Activated CD8-positive, alpha-beta memory T cell treated with anti-CD3 and anti-CD28 coated beads, Interleukin-2, amount 10 ng/mL, durations not matched to agents 7 days and 5 days (primary cell): ENCODE measurements around the gene PPCDC. TPM values are rescaled to one million over a fixed set of nuclear protein-coding genes. Genes with fewer than 3 reads are reported as not detected.
A peak's percentile ranks its signal among the peaks of the same experiment; 100 is the strongest.

Experiments used
- ATAC-seq: fragments of 150-1000 bp; cut with Tn5 transposase; one replicate; pipeline ENCODE4 v1.10.0; 2021; ENCODE audit warnings: moderate library complexity
- CTCF ChIA-PET: fragments of 350-600 bp; sonication (Branson Sonifier 250); formaldehyde crosslinking; loops from one replicate; lab custom pipeline; 2021; ENCODE audit warnings: antibody characterized with exemption; lab: Charles Lee
- DNase-seq: peaks from one replicate; pipeline ENCODE4 v3.0.0-alpha.2; 2020
- H3K27ac Mint-ChIP-seq: one replicate; pipeline ENCODE4 v1.8.0; 2021; ENCODE audit warnings: mild to moderate bottlenecking, mixed read lengths
- H3K27me3 Mint-ChIP-seq: one replicate; pipeline ENCODE4 v1.8.0; 2021; ENCODE audit warnings: mixed read lengths
- H3K36me3 Mint-ChIP-seq: one replicate; pipeline ENCODE4 v1.8.0; 2021; ENCODE audit warnings: mild to moderate bottlenecking, mixed read lengths
- H3K4me1 Mint-ChIP-seq: one replicate; pipeline ENCODE4 v1.8.0; 2021; ENCODE audit warnings: mixed read lengths
- H3K4me3 Mint-ChIP-seq: one replicate; pipeline ENCODE4 v1.8.0; 2021; ENCODE audit warnings: mild to moderate bottlenecking, moderate library complexity, mixed read lengths
- H3K9me3 Mint-ChIP-seq: one replicate; pipeline ENCODE4 v1.8.0; 2022; ENCODE audit warnings: low read depth, mixed read lengths
- total RNA-seq, 2 experiments: library from RNA; stranded (reverse); gene quantifications; one replicate each; pipeline ENCODE4 v1.2.3, GENCODE V29; 2021

The PPCDC gene
- total RNA-seq, 2 experiments from 2014 or later = 36.3 to 36.7 TPM

- H3K4me3 Mint-ChIP-seq = no peak overlapping the region
- H3K4me1 Mint-ChIP-seq = peaks cover 58% of the 10 kb centered on the region
- H3K36me3 Mint-ChIP-seq = peaks cover 13% of the 10 kb centered on the region
- ATAC-seq (no peak), DNase-seq (no peak)
- H3K27ac Mint-ChIP-seq = no peak overlapping the region
- CTCF ChIA-PET = interaction anchor here (0.9 to 1.6 kb wide), 3 partner anchors 8 to 1059 kb away, joined by 3 to 9 read pairs (median 7); partner anchors contain the start of gene C15orf39
- no peaks in the 10 kb centered on the region for H3K9me3 Mint-ChIP-seq
- H3K27me3 Mint-ChIP-seq = no peaks in the 10 kb centered on the region
Measured at GRCh38 chr15:75034615-75035014, 11.2 kb downstream of the PPCDC start.

- DNase-seq = no peak
- no peaks in the 10 kb centered on the region for H3K9me3 Mint-ChIP-seq
- H3K4me3 Mint-ChIP-seq = no peak overlapping the region
- H3K36me3 Mint-ChIP-seq = peaks cover 19% of the 10 kb centered on the region
- peak overlapping the region; percentile 29 for H3K27ac Mint-ChIP-seq
- no peaks in the 10 kb centered on the region for H3K27me3 Mint-ChIP-seq
- CTCF ChIA-PET = interaction anchor here (1.9 to 3.6 kb wide), 3 partner anchors 11 to 1064 kb away, joined by 4 to 29 read pairs (median 5); partner anchors contain the start of gene C15orf39
- H3K4me1 Mint-ChIP-seq = peaks cover 65% of the 10 kb centered on the region
- no peak for ATAC-seq
Measured at GRCh38 chr15:75036212-75036616, 12.8 kb downstream of the PPCDC start.

GRCh38 chr15:75037685-75038084 lies 14.3 kb downstream of the PPCDC start:
- peaks cover 60% of the 10 kb centered on the region for H3K4me1 Mint-ChIP-seq
- peak overlapping the region; percentile 11 for H3K4me3 Mint-ChIP-seq
- CTCF ChIA-PET = interaction anchor here (1.0 to 3.6 kb wide), 8 partner anchors 9 to 1045 kb away, joined by 3 to 29 read pairs (median 4); partner anchors contain the start of genes C15orf39 and STOML1
- no peaks in the 10 kb centered on the region for H3K27me3 Mint-ChIP-seq
- H3K36me3 Mint-ChIP-seq = peaks cover 25% of the 10 kb centered on the region
- H3K27ac Mint-ChIP-seq = peak overlapping the region; percentile 71
- DNase-seq (peak; percentile 69), ATAC-seq (peak; percentile 70)
- H3K9me3 Mint-ChIP-seq = no peaks in the 10 kb centered on the region

- peaks cover 25% of the 10 kb centered on the region for H3K36me3 Mint-ChIP-seq
- CTCF ChIA-PET = interaction anchor here (1.0 to 3.6 kb wide), 7 partner anchors 9 to 1046 kb away, joined by 3 to 29 read pairs (median 3); partner anchors contain the start of genes C15orf39 and STOML1
- no peaks in the 10 kb centered on the region for H3K27me3 Mint-ChIP-seq
- H3K27ac Mint-ChIP-seq = peak overlapping the region; percentile 71
- DNase-seq = no peak
- H3K4me3 Mint-ChIP-seq = no peak overlapping the region
- peaks cover 65% of the 10 kb centered on the region for H3K4me1 Mint-ChIP-seq
- ATAC-seq = no peak
- H3K9me3 Mint-ChIP-seq = no peaks in the 10 kb centered on the region
Measured at GRCh38 chr15:75038231-75038630, 14.8 kb downstream of the PPCDC start.

GRCh38 chr15:75042730-75043508 lies 19.5 kb downstream of the PPCDC start:
- Mint-ChIP-seq H3K9me3 (no peaks in the 10 kb centered on the region), H3K4me1 (peaks cover 83% of the 10 kb centered on the region), H3K27ac (peak overlapping the region; percentile 92), H3K27me3 (no peaks in the 10 kb centered on the region), H3K4me3 (peak overlapping the region; percentile 59), H3K36me3 (peaks cover 37% of the 10 kb centered on the region)
- ATAC-seq (peak; percentile 86), DNase-seq (peak; percentile 97)
- CTCF ChIA-PET = interaction anchor here (0.7 to 4.5 kb wide), 33 partner anchors 9 to 1091 kb away, joined by 3 to 38 read pairs (median 5); partner anchors contain the start of gene PPCDC

- peak overlapping the region; percentile 59 for H3K4me3 Mint-ChIP-seq
- H3K27ac Mint-ChIP-seq = peak overlapping the region; percentile 92
- H3K36me3 Mint-ChIP-seq = peaks cover 43% of the 10 kb centered on the region
- CTCF ChIA-PET = interaction anchor here (0.7 to 4.5 kb wide), 33 partner anchors 8 to 1092 kb away, joined by 3 to 38 read pairs (median 5); partner anchors contain the start of gene PPCDC
- H3K9me3 Mint-ChIP-seq = no peaks in the 10 kb centered on the region
- ATAC-seq (peak; percentile 2), DNase-seq (peak; percentile 48)
- H3K27me3 Mint-ChIP-seq = no peaks in the 10 kb centered on the region
- peaks cover 77% of the 10 kb centered on the region for H3K4me1 Mint-ChIP-seq
Measured at GRCh38 chr15:75043509-75044257, 20.3 kb downstream of the PPCDC start.

- peak overlapping the region; percentile 92 for H3K27ac Mint-ChIP-seq
- H3K9me3 Mint-ChIP-seq = no peaks in the 10 kb centered on the region
- H3K27me3 Mint-ChIP-seq = no peaks in the 10 kb centered on the region
- no peak for DNase-seq
- no peak for ATAC-seq
- peak overlapping the region; percentile 59 for H3K4me3 Mint-ChIP-seq
- H3K4me1 Mint-ChIP-seq = peaks cover 71% of the 10 kb centered on the region
- peaks cover 49% of the 10 kb centered on the region for H3K36me3 Mint-ChIP-seq
- CTCF ChIA-PET = interaction anchor here (1.0 to 4.5 kb wide), 10 partner anchors 9 to 1080 kb away, joined by 3 to 38 read pairs (median 4); no protein-coding TSS in a partner anchor
Measured at GRCh38 chr15:75044258-75044878, 21.0 kb downstream of the PPCDC start.

GRCh38 chr15:75045332-75046015 lies 22.1 kb downstream of the PPCDC start:
- peaks cover 64% of the 10 kb centered on the region for H3K4me1 Mint-ChIP-seq
- no peaks in the 10 kb centered on the region for H3K27me3 Mint-ChIP-seq
- ATAC-seq (no peak), DNase-seq (no peak)
- peak overlapping the region; percentile 59 for H3K4me3 Mint-ChIP-seq
- peak overlapping the region; percentile 92 for H3K27ac Mint-ChIP-seq
- CTCF ChIA-PET = interaction anchor here (1.0 to 4.5 kb wide), 6 partner anchors 12 to 84 kb away, joined by 3 to 23 read pairs (median 4); no protein-coding TSS in a partner anchor
- peaks cover 51% of the 10 kb centered on the region for H3K36me3 Mint-ChIP-seq
- H3K9me3 Mint-ChIP-seq = no peaks in the 10 kb centered on the region

GRCh38 chr15:75048394-75048793 lies 25.0 kb downstream of the PPCDC start:
- DNase-seq (no peak), ATAC-seq (no peak)
- H3K4me1 Mint-ChIP-seq = peaks cover 46% of the 10 kb centered on the region
- CTCF ChIA-PET = no interaction called here
- H3K36me3 Mint-ChIP-seq = peaks cover 43% of the 10 kb centered on the region
- H3K27ac Mint-ChIP-seq = no peak overlapping the region
- no peaks in the 10 kb centered on the region for H3K27me3 Mint-ChIP-seq
- H3K9me3 Mint-ChIP-seq = no peaks in the 10 kb centered on the region
- H3K4me3 Mint-ChIP-seq = no peak overlapping the region

GRCh38 chr15:75049392-75049791 lies 26.0 kb downstream of the PPCDC start:
- Mint-ChIP-seq H3K36me3 (peaks cover 45% of the 10 kb centered on the region), H3K27ac (no peak overlapping the region), H3K27me3 (no peaks in the 10 kb centered on the region), H3K9me3 (no peaks in the 10 kb centered on the region), H3K4me1 (peaks cover 39% of the 10 kb centered on the region), H3K4me3 (no peak overlapping the region)
- CTCF ChIA-PET = interaction anchor here (1.1 to 1.7 kb wide), 2 partner anchors 152 to 155 kb away, joined by 4 read pairs; partner anchors contain the start of gene C15orf39
- ATAC-seq (no peak), DNase-seq (no peak)

GRCh38 chr15:75050283-75050682 lies 26.9 kb downstream of the PPCDC start:
- CTCF ChIA-PET = interaction anchor here (1.7 kb wide), 1 partner anchor 151 kb away, joined by 4 read pairs; the partner anchor contains the start of gene C15orf39
- peaks cover 32% of the 10 kb centered on the region for H3K4me1 Mint-ChIP-seq
- peaks cover 38% of the 10 kb centered on the region for H3K36me3 Mint-ChIP-seq

GRCh38 chr15:75051191-75051608 lies 27.8 kb downstream of the PPCDC start:
- CTCF ChIA-PET = interaction anchor here (0.6 to 1.7 kb wide), 6 partner anchors 8 to 153 kb away, joined by 3 to 4 read pairs (median 4); partner anchors contain the start of gene C15orf39
- DNase-seq (no peak), ATAC-seq (no peak)
- peaks cover 31% of the 10 kb centered on the region for H3K4me1 Mint-ChIP-seq
- no peaks in the 10 kb centered on the region for H3K9me3 Mint-ChIP-seq
- no peak overlapping the region for H3K4me3 Mint-ChIP-seq
- H3K27me3 Mint-ChIP-seq = no peaks in the 10 kb centered on the region
- H3K36me3 Mint-ChIP-seq = peaks cover 35% of the 10 kb centered on the region
- H3K27ac Mint-ChIP-seq = no peak overlapping the region

More at GRCh38 chr15:75050283-75050682, 26.9 kb downstream of the PPCDC start:
- ATAC-seq (no peak), DNase-seq (no peak)
- Mint-ChIP-seq H3K4me3 (no peak overlapping the region), H3K27me3 (no peaks in the 10 kb centered on the region), H3K9me3 (no peaks in the 10 kb centered on the region), H3K27ac (no peak overlapping the region)
